Left ventricle myocardium superior (tissue), 1 donor: ENCODE results near the gene OPRL1. TPM values are rescaled to one million over a fixed set of nuclear protein-coding genes. Genes with fewer than 3 reads are reported as not detected.
A peak's percentile ranks its signal among the peaks of the same experiment; 100 is the strongest.

Source experiments
- ATAC-seq: fragments of 200-7000 bp; cut with Tn5 transposase; one replicate; pipeline ENCODE4 v1.9.1; 2020; ENCODE audit warnings: mild to moderate bottlenecking, moderate library complexity
- DNase-seq: peaks from one replicate; pipeline ENCODE4 v3.0.0-alpha.2; 2020
- intact Hi-C: fragments of 100-400 bp; cut with micrococcal nuclease; formaldehyde crosslinking; loops from one replicate; pipeline ENCODE4 v1.11.0; 2022
- microRNA-seq: library from miRNA; unstranded; fragments of <30 nt; microRNA quantifications from one replicate; pipeline ENCODE4 v1.2.0, GENCODE V29; 2020; ENCODE audit warnings: borderline number of aligned reads
- total RNA-seq: library from RNA; stranded (reverse); fragmentation: NEBNext Ultra II Directional; extraction: Animal tissue kit (Norgen Biotek cat#: 25700); gene quantifications from one replicate; pipeline ENCODE4 v1.2.1, GENCODE V29; 2021
- donor health status: DM: no; HTN: yes; CAD: no; lungs with severe emphysema.

OPRL1 gene
- total RNA-seq, 1 donor from 2014 or later = 0.27 TPM

DNA sequence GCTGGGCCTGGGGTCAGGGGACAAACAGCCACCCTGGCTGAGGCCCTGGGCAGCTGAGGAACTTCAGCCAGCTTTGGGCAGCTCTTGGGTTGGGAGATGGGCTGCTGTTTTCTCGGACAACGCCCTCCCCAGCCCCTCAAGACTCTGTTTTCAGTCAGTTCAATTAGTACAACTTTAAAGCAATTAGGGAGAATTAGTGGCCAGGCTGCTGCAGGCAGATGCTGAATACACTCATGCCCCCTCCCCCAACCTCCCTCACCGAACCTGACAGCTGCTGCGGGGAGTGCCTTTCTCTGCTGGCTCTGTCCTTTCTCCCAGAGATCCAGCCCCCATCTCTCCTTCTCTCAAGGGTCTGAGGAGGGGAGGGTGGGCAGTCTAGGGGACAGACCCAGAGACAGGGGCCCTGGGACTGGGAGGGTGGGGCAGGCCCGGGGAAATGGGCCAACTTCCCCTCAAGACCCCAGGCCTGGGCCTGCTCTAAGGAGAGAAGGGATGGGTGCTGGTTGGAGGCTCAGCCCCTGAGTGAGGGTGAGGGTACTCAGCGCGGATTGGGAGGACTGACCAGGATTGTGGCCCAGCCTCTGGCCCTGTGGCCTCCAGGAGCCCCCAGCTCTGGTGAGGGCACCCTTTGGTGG, 66.5 kb downstream of the OPRL1 start:
- DNase-seq = peak; percentile 6
- ATAC-seq = no peak
- intact Hi-C loops = no loop called here

DNA sequence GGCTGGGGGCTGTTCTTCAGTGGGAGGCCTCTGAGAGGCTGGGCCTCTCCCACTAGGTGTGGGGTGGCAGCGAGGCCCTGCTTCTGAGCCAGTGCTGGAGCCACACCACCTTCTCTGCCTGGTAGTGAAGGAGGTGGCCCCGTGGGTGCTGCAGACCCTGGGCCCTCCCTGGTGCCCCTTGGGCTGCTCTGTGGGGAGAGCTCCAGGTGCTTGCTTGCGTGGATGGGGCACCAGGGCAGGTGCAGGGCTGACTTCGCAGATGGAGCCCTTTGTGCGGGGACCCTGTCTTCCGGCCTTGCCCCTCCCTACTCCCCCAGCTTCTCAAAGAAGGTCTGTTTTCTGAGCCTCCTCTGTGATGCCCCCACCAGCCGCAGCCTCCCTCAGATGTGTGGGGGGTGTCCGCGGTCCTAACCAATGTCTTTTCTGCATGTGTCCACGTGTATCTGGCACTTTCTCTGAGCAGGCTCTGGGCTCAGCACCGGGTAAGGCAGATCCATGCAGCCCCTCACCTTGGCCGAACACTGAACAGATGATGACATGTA, 67.1 kb downstream of the OPRL1 start:
- DNase-seq (peak; percentile 16), ATAC-seq (no peak)
- intact Hi-C loops = no loop called here

DNA sequence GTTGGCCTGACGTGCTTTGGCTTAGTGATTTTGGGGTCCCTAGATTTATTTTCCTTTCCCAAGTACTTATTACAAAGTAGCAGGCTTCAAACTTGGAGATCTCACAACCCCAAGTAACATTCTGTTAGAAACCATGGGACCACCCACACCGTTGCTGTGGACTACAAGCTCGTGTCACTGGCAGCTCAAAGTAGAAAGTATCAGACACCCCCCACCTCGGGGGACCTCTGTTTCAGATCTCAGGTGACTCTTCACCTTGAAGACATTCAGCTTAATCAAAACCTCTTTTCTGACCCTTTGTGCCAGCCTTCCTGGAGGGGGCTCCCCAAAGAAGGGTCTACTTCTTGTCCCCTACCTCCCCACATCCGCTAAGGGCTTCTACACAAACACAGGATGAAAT, 68.7 kb downstream of the OPRL1 start:
- intact Hi-C loops = no loop called here
- DNase-seq (no peak), ATAC-seq (no peak)

DNA sequence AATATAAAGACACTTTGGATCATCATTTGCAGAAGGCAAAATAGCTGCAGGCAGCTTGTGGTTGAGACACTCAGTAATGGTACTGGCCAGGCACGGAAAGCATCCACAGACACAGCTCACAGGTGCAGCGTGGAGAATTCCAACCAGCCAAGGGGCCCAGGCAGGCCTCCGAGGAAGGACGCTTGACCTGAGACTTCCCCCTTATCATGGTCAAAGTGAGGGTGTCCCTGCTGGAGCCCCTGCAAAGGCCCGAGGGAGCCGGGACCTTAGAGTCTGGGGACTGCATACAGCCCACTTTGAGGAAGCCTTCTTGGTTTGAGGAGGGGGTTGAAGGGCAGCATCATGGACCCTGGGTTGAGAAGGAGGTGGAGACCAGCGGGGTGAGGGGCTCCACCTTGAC, 69.3 kb downstream of the OPRL1 start:
- DNase-seq (peak; percentile 20), ATAC-seq (no peak)
- intact Hi-C loops = no loop called here

DNA sequence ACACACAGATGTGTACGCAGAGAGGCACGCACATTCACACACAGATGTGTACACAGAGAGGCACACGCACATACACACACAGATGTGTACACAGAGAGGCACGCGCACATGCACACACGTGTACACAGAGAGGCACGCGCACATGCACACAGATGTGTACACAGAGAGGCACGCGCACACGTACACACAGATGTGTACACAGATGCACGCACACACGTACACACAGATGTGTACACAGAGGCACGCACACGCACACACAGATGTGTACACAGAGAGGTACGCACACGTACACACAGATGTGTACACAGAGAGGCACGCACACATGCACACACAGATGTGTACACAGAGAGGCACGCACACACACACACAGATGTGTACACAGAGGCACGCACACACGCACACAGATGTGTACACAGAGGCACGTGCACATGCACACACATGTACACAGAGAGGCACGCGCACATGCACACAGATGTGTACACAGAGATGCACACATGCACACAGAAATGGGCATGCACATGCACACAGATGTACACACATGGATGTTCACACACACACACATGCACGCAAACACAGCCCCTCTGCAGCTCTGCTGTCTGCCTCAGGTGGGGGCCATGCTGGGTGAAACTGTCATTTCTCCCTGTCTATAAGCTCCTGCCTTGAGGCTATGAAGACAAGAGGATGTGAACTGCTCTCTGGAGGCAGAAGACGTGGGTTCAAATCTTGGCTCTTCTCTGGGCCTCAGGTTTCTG, 70.1 kb downstream of the OPRL1 start:
- intact Hi-C loops = no loop called here
- no peak for ATAC-seq
- DNase-seq = peak; percentile 6

Small RNA genes within 50 kb of the gene (microRNA-seq; reads per million reads assigned to microRNA genes)
- not detected for gene MIR6813

Other genes with a start within 250 kb of the OPRL1 start
- 13.1 TPM for gene ZBTB46, start 248.8 kb upstream of the OPRL1 start, total RNA-seq
- not detected for gene ABHD16B, start 218.6 kb upstream of the OPRL1 start, total RNA-seq
- 78.0 TPM for gene TPD52L2, start 214.8 kb upstream of the OPRL1 start, total RNA-seq
- gene DNAJC5, start 185.0 kb upstream of the OPRL1 start, total RNA-seq = 47.3 TPM
- 59.9 TPM for gene UCKL1, start 123.7 kb upstream of the OPRL1 start, total RNA-seq
- 14.0 TPM for gene ZNF512B, start 110.2 kb upstream of the OPRL1 start, total RNA-seq
- gene SAMD10, start 100.4 kb upstream of the OPRL1 start, total RNA-seq = 6.4 TPM
- 50.6 TPM for gene PRPF6, start 99.0 kb upstream of the OPRL1 start, total RNA-seq
- gene C20orf204, start 43.9 kb upstream of the OPRL1 start, total RNA-seq = 0.35 TPM
- 36.8 TPM for gene SOX18, start 30.4 kb upstream of the OPRL1 start, total RNA-seq
- gene TCEA2, start 16.9 kb upstream of the OPRL1 start, total RNA-seq = 35.6 TPM
- gene RGS19, start 564 bp upstream of the OPRL1 start, total RNA-seq = 5.4 TPM
- gene LKAAEAR1, start 4.3 kb downstream of the OPRL1 start, total RNA-seq = not detected
- gene NPBWR2, start 27.5 kb downstream of the OPRL1 start, total RNA-seq = not detected
- gene MYT1, start 84.4 kb downstream of the OPRL1 start, total RNA-seq = 0.20 TPM
- 87.2 TPM for gene PCMTD2, start 175.7 kb downstream of the OPRL1 start, total RNA-seq